ENCODE results near the gene HAUS8. TPM values are rescaled to one million over a fixed set of nuclear protein-coding genes. Genes with fewer than 3 reads are reported as not detected.

HAUS8 gene
- total RNA-seq, 4 donors from 2014 or later: 6.4 to 9.1 (median 6.8) TPM

DNA sequence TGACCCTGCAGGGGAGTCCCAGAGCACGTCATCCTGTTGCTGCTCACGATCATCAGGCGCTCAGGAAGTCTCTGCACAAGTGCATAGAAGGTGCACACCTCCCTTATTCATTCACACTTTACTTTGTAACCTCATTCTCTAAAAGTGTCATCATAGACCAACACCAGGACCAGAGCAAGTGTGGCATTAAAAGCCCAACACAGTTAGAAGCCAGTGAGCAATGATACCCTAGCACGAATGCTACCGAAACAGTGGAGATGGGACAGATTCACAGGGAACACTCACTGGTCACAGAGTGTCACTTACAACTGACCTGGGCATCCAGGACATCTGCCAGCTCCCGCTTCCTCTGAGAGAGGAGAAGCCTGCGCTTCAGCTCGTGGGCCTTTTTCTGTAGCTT, 17.0 kb downstream of the HAUS8 start:
- WGBS, 2 donors: 96 to 98% methylated on average over 8 of the region's 8 CpGs

DNA sequence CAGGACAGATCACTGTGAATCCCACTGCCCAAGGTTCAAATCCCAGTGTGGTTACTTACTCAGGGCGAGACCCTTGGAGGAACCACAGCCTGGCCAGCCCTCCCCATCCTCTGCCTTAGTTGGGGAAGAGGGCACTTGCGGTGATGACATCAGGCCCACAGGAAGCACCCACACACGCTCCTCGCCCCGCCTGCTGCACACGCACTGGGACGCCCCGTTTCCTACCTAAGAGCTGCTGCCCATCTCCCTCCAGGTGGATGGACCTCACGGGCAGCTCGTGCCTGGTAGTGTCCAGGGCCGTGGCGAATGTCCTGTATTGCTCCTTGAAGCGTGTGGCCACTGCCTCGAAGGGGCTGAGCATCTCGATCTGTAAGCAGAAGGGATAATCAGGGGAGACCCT, 19.6 kb downstream of the HAUS8 start:
- intact Hi-C loops (cut with DNase I): no loop called here
- DNase-seq: no peak
- peaks cover 16 to 24% of the 10 kb centered on the region in 2 donors for H3K36me3 ChIP-seq

More for the DNA sequence above, 17.0 kb downstream of the HAUS8 start:
- DNase-seq: no peak
- Histone ChIP-seq H3K27me3 (no peaks in the 10 kb centered on the region), H3K4me1 (no peaks in the 10 kb centered on the region), H3K36me3 (peaks cover 16 to 21% of the 10 kb centered on the region in 2 donors), H3K27ac (no peak overlapping the region), H3K9me3 (no peaks in the 10 kb centered on the region), H3K4me3 (replicated peaks in 1 of 3) (no peak overlapping the region)
- intact Hi-C loops (cut with DNase I): no loop called here
- TF ChIP-seq, protein P1, sequence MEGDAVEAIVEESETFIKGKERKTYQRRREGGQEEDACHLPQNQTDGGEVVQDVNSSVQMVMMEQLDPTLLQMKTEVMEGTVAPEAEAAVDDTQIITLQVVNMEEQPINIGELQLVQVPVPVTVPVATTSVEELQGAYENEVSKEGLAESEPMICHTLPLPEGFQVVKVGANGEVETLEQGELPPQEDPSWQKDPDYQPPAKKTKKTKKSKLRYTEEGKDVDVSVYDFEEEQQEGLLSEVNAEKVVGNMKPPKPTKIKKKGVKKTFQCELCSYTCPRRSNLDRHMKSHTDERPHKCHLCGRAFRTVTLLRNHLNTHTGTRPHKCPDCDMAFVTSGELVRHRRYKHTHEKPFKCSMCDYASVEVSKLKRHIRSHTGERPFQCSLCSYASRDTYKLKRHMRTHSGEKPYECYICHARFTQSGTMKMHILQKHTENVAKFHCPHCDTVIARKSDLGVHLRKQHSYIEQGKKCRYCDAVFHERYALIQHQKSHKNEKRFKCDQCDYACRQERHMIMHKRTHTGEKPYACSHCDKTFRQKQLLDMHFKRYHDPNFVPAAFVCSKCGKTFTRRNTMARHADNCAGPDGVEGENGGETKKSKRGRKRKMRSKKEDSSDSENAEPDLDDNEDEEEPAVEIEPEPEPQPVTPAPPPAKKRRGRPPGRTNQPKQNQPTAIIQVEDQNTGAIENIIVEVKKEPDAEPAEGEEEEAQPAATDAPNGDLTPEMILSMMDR (IDR thresholded peaks at IDR 0.05): no peak
- TF ChIP-seq POLR2A (IDR thresholded peaks at IDR 0.05): no peak

DNA sequence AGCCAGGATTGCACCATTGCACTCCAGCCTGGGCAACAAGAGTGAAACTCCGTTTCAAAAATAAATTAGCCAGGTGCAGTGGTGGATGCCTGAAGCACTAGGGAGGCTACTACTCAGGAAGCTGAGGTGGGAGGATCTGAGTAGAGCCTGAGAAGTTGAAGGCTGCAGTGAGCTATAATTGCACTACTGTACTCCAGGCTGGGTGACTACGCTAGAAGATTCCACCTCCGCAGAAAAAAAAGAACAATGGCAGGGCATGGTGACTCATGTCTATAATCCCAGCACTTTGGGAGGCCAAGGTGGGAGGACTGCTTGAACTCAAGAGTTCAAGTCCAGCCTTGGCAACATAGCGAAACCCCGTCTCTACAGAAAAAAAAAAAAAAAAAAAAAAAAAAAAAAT, 20.5 kb downstream of the HAUS8 start:
- peaks cover 16 to 27% of the 10 kb centered on the region in 2 donors for H3K36me3 ChIP-seq
- no peak overlapping the region for H3K27ac ChIP-seq
- no peaks in the 10 kb centered on the region for H3K27me3 ChIP-seq
- H3K4me1 ChIP-seq: no peaks in the 10 kb centered on the region
- no peak overlapping the region for H3K4me3 ChIP-seq (replicated peaks in 1 of 3)
- TF ChIP-seq, protein P1 (IDR thresholded peaks at IDR 0.05): no peak
- no peak for TF ChIP-seq POLR2A (IDR thresholded peaks at IDR 0.05)
- no peak for DNase-seq
- intact Hi-C loops (cut with DNase I): no loop called here
- H3K9me3 ChIP-seq: no peaks in the 10 kb centered on the region
- 96 to 99% methylated on average over 5 of the region's 5 CpGs for WGBS, 2 donors

More for the DNA sequence above, 19.6 kb downstream of the HAUS8 start:
- 96 to 97% methylated on average over 14 to 15 of the region's 15 CpGs for WGBS, 2 donors
- no peak overlapping the region for H3K4me3 ChIP-seq (replicated peaks in 1 of 3)
- H3K4me1 ChIP-seq: no peaks in the 10 kb centered on the region
- H3K9me3 ChIP-seq: no peaks in the 10 kb centered on the region
- TF ChIP-seq POLR2A (IDR thresholded peaks at IDR 0.05): no peak
- TF ChIP-seq, protein P1 (IDR thresholded peaks at IDR 0.05): no peak
- no peaks in the 10 kb centered on the region for H3K27me3 ChIP-seq
- no peak overlapping the region for H3K27ac ChIP-seq

DNA sequence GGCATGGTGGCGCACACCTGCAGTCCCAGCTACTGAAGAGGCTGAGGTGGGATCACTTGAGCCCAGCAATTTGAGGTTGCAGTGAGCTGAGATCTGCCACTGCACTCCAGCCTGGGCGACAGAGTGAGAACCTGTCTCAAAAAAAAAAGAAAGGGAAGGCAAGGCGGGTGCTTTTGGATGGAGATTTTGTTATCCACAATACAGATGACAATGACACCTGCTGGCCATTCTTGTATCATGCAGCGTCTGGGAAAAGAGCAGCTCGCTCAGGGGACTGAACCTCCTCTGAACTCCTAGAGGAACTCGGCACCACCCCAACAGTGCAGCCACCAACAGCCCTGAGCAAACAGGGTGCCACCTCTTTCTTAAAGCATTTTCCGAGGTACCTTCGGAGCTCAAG, 22.8 kb downstream of the HAUS8 start:
- DNase-seq: peak; percentile 16 to 33
- Histone ChIP-seq H3K4me1 (no peaks in the 10 kb centered on the region), H3K36me3 (peaks cover 0 to 9% of the 10 kb centered on the region in 2 donors), H3K9me3 (no peaks in the 10 kb centered on the region), H3K27ac (no peak overlapping the region), H3K4me3 (replicated peaks in 1 of 3) (no peak overlapping the region), H3K27me3 (no peaks in the 10 kb centered on the region)
- TF ChIP-seq, protein P1 (IDR thresholded peaks at IDR 0.05): peak in 3 of 6 experiments; percentile 40 to 53 (median 48)
- no peak for TF ChIP-seq POLR2A (IDR thresholded peaks at IDR 0.05)
- intact Hi-C loops (cut with DNase I): no loop called here
- WGBS, 2 donors: 62 to 71% methylated on average over 8 of the region's 8 CpGs

DNA sequence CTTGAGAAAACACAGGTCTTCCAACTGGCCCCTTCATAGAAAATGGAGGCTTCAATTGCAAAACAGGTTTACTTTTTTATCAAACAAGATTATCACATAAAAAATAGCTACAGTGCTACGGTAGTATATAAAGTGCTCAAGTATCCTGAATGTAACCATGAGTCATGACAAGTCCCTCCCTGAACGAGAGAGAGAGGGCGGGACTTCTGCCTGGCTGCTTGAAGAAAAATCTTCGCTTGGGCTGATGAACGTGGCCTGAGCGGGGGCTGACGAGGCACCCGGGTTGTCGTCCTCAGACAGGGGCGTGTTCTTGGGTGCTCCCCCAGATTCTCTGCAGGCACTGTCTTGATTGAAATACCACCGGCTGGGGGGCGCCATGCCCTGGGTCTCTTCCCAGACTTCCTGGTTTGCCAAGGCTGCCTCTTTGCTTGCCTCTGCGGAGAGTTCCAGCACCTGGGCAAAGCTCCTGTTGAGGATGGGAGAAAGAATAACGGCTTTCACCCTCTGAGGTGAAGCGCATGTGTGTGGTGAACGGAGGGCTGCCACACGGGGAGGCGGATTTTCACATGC, 25.5 kb downstream of the HAUS8 start:
- DNase-seq: no peak
- no peak overlapping the region for H3K4me3 ChIP-seq (replicated peaks in 1 of 3)
- H3K9me3 ChIP-seq: no peaks in the 10 kb centered on the region
- peak overlapping the region in 1 of 3 donors; percentile 30 for H3K27ac ChIP-seq
- 81 to 82% methylated on average over 18 of the region's 18 CpGs for WGBS, 2 donors
- H3K36me3 ChIP-seq: peaks cover 0 to 9% of the 10 kb centered on the region in 2 donors
- intact Hi-C loops (cut with DNase I): loop anchor here (10.0 kb wide), 1 partner anchor 275 kb away; no protein-coding TSS in a partner anchor
- no peak for TF ChIP-seq POLR2A (IDR thresholded peaks at IDR 0.05)
- TF ChIP-seq, protein P1 (IDR thresholded peaks at IDR 0.05): no peak
- no peaks in the 10 kb centered on the region for H3K27me3 ChIP-seq
- H3K4me1 ChIP-seq: no peaks in the 10 kb centered on the region
